Fibroblast of skin of left quadriceps (primary cell): ENCODE results near the gene C9.
A peak's percentile ranks its signal among the peaks of the same experiment; 100 is the strongest.
"Not testable (repeated sequence)": the region's sequence is repeated elsewhere in the genome, so short reads cannot be mapped to it uniquely, and the experiment has no call there.

Experiments
- DNase-seq, 2 experiments: peaks; one replicate each; pipeline ENCODE4 v3.0.0-alpha.2; 2013; ENCODE audit warnings: low read depth in 2 of 2

The C9 gene

DNA sequence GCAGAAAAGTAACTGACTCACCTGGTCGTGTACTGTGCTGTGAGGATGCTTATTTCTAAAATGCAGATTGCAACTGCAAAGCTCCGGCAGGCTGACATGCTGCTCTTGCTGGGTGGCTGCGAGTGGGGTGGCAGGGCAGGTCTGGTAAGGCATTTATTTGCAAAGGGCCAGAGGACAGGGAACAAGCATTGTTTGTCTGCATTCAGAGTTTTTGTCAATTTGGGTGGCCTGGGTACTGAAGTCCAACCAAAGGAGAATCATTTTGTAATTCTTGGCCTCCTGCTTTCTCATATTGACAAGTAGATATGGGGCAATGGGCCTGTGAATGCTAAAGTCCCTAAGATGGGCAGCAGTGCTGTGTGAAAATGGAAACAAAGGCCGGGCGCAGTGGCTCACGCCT is at the start of gene C9:
TSS of gene C9 (minus strand) at position 129 of the 400 bp plus-strand sequence. CDS start at position 98, 31 bp downstream.
- DNase-seq, result no peak

DNA sequence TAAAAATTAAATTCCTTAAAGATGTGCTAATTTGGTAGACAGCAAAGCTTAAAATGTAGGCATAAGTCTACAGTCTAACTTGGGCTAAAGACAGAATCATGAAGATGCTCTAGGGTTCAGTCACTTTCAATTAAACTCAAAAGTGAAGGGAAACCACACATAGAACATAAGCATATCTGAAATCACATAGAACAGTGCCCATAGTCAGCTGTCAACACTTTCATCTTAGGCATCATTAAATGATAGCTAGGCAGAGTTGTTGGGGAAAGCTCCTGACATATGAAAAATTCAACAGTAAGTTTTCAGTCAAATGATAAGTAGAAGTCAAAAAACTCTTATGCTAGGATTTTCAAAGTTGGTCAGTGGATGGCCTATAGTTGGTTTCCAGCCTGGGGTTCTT is 49.5 kb upstream of the C9 start:
- no peak for DNase-seq

DNA sequence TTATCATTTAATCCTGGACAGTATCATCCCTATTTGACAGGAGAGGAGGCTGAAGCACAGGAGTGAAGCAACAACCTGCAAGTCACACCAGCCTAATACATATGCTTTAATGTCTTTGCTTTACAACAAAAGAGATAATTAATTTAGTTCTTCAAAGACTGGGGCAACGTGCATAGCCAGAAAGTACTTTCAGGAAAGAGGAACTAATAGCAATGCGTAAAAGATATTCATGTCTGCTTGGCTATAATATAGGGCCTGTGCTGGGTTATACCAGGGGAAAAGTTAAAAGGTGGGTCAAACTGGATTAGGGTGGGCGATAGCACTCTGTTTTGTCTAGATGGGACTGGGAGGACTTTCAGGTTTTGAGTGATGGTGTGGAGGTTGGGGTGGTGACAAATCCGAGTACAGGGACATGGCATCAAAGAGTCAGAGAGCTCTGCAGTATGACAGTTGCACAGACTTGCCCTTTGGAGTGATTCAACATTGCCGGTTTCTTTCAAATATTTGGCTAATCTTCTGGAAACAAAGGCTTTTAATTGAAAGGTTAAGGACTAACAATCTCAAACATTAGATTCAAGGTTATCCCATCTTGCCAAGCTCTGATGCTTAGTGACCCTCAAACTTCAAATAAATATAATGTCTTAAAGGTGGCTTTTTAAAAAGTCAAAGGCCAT is 48.6 kb upstream of the C9 start:
- DNase-seq, result no peak

DNA sequence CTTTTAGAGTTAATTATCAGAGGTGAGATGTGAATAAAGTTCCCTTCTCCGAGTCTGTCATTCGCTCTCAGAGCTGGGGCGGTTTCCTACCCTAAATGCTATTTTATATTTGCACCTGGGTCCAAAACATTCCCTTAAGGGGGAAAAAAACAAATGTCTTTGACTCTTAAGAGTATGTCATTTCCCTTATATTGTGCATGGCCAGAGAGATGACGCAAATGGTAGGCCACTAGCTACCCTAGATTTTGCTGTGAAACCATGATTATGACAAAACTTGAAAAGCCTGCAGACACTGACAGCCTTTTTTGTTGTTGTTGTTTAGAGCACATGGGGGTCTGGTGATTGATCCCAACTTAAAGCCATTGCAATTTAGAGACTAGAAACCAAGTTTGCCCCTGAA is 47.7 kb upstream of the C9 start:
- no peak for DNase-seq

DNA sequence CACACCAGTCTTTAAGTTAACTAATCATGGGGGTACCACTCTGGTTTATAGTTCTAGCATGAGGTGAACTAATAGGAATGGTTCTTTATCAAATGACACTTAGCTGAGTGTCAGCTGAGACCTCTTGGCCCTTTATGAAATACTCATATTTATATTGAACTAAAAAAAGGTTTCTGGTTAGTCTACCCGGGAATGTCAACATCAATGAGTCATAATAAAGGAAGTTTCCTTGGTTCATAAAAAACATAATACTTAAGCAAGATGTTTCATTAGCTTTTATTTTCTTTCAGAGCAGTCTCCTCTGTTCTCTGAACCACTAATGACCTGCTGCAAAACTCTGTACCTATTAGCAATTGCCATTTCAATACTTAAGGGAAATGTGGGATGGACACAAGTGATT is 46.8 kb upstream of the C9 start:
- DNase-seq, result no peak

DNA sequence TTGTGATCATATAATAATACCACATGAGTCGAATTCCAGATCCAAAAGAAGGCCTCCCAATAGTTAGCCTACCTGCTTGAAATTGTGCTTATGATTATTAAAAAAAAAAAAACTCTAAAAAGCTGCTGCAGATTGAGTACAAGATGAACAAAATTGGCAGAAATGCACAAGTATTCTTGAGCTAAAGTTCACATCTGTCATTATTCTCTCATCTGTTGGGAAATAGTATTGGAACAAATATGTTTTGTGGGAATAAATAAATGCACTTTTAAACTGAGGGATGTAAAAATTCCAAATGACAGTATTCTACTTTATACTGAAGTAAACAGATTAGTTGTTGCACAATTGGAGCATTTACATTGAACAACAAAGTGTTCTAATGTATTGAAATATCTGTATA is 44.7 kb upstream of the C9 start:
- no peak for DNase-seq

DNA sequence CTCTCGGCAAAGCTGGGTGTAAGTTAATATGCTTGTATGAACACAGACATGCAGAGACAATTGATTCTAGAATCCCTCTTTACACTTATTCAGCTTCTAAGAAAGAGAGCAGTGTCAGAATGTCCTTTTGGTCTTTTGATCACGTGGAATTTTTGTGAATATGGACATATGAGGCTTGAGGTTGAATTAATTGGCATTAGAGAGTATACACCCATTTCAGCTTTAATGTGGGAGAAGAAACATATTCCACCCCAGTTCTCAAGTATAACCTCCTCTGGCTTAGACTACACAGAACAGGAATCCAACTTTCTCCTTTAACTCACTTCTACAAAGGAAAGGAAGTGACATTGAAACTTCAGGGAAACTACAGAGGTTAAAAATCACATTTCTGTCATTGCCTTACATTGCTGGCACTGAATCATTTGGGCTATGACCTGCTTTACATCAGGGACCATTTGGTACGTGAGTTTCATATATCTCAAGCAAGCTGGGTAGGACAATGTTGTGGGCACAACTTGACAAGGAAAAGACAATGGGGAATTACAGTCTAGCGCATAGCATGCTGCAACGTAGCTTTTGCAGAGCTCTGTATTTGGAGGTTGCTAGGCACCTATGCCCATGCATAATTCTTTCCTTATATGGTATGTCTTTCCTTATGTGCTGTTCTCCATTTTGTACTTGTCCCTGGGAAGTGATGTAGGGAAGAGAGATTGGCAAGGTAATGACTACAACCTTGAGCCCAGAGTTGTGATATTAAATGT is 41.0 kb upstream of the C9 start:
- no peak for DNase-seq

DNA sequence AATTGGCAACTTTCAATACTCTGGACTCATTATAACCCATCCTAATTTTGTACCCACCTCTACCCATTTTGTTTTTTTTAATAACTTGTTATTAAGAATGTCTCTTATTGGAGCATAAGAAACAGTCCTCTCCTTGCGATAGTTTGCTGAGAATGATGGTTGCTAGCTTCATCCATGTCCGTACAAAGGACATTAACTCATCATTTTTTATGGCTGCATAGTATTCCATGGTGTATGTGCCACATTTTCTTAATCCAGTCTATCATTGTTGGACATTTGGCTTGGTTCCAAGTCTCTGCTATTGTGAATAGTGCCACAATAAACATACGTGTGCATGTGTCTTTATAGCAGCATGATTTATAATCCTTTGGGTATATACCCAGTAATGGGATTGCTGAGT is 39.5 kb upstream of the C9 start:
- not testable (repeated sequence) for DNase-seq

DNA sequence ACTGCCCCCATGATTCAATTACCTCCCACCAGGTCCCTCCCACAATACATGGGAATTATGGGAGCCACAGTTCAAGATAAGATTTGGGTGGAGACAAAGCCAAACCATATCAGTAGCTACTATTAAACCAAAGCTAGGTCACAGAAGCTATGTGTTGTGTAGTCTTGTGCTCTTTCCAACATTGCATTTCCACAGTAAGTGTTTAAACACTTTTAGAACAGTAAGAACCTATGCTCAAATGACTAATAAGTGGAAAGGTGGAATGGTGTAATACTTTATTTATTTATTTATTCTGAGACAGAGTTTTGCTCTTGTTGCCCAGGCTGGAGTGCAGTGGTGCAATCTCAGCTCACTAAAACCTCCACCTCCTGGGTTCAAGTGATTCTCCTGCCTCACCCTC is 37.8 kb upstream of the C9 start:
- not testable (repeated sequence) for DNase-seq

DNA sequence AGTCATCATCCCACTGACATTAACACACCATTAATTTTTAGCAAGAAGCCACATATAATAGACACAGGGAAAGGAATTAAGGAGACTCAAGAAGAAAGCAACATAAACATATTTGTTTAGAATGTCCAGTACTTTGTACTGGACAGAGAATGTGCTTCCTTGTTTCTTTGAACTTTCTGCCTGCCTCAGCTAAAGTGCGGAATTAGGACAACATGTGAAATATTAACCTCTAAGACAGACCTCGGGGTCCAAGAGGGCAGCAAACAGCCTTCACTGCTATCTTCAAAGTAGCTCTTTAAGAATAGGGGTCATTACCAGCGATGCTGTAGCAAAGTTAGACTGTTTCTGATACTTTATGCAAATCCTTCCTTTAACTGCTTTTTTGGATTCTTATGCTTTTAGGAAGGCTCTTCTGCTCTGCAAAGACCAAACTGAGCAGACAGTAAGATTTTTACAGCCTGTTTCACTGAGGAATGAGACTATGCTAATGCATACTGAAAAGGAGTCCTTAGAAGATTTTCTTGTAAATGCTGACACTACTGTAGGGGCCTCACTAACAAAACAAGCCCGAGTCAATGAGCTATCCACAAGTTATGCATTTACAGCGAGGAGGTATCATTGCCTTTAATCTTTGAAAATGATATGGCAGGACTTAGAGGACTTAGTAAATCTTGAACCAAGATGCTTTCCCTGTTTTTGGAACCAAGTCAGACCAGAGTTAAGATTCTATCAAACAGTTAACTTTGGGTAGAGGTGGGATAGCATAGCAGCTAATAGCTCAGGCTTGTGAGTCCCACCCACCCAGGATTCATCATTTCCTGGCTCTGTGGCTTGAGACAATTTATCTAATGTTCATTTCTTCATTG is 36.7 kb upstream of the C9 start:
- DNase-seq, result no peak

DNA sequence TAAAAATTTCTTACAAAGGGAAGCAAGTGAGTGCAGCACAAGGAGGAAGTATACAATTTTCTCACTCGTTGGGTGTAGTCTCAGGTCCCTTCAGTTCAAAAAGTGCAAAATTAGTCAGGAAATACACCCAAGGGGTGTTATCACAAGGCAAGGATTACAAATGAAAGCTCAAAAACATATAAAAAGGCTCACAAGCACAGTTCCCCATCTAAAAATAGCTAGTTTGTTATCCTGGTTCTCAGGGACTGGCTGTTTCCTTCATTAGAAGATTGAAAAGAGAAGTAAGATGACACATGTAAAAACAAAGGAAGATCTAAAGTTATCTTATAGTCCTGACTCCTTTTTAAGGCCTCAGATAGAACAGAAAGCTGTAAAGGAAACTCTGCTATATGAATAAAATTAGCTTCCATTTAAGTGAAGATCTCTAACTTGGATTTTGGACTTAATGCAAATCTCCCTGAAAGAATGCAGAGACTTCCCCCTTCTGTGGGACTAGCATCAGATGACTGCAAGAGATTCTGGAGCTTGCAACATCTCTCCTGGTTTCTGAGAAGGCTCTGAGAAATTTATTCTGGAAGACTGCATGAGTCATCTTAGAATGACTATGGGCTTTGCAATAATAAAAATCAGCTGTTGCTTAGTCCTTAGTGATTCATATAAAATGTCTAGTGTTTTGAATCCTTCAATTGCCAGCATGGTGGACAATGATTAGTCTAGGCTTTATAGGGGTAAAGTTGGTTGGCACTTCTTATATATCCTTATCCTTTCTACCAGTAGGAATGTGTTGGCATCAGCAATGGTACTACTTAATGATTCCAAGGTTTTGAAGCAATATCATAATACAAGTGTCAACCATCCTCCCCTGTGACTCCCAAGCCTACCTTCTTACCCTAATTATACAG is 35.1 kb upstream of the C9 start:
- DNase-seq, result peak; percentile 97

DNA sequence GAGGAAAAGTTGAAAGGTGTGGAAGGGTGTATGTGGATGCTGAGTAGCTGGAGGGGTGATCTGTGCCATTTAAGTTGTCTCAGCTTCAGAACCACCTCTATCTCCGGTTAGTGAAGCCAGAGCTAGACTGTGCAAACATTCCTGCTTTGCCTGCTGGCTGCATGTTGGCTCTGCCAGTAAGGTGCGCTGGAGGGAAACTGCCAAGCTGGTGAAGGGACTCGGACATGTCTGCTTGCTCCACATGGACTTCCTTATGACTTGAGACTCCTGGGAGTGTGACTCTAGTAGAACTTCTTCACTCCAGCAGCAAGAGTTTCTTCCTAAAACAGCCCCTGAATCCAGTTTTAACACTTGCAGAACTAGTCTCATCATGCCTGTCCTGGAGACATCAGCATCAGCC is 32.5 kb upstream of the C9 start:
- DNase-seq, result no peak

DNA sequence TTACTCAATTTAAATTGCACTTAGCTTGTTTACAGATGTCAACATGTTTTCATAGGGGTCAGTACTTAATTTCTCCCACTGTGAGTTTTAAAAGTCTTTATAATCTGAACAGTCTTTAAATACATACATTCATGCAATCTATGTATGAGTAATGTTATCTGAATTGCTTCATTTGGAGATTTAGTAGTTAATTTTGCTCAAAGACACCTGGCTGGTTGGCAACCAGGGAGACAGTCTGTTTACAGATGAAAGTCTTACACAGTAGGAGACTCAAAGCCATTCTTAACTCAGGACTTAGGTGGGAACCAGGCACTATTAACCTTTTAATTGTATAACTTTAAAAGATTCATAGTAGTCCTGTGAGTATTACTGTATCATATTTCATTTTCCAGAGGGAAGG is 31.2 kb upstream of the C9 start:
- DNase-seq, result no peak

DNA sequence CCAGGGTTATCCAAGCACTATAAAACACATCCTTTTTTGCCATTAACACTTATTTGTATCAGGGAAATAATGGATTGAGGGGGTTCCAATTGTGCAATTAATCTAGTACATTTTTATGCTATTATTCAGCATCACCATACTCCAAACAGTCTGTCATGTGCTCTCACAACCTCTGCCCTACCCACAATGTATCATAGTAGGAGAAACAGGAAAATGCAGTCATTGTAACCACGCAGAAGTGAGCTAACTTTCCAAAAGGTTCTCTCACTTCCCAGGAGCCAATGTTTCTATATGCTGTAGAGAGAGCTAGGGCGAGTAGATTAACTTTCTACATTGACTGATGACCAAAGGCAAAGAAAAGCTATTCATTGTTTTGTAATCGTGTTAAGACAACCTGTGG is 30.7 kb upstream of the C9 start:
- peak in 1 of 2 experiments; percentile 46 for DNase-seq

DNA sequence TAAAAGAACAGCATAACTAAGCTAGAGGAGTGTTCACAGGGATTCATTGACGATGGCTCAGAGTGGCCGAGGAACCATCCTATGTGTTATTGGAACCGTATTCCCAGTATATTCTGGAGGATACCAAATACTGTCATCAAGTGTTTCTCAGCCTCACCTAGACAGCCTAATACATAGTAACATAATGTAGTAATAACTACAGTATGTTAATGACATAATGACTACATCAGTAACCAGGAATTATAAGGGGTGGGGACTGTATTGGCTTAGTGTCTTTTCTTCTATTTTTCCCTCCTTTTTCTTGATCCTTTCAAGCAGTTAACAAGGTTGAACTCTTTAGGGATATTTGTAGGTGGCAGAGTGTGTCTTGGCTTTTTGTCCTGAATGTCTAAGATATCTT is 26.6 kb upstream of the C9 start:
- no peak for DNase-seq

DNA sequence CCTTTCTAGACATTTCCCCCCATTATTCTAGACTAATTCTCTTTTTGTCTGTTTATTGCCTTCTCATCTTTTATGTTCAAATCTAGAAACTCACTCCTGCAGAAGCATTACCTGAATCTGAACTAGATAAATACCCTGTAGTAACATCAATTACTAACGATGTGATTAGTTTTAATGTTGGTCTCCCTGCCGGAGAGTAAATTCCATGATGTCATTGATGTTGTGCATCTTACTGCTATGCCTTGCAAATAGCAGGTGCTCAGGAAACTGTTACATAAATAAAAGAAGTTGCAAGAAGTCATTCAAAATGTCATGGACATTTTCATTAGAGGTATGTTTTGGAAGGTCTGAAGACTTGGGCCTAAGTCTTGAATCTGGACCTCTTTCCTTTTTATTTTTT is 23.0 kb upstream of the C9 start:
- DNase-seq, result no peak

DNA sequence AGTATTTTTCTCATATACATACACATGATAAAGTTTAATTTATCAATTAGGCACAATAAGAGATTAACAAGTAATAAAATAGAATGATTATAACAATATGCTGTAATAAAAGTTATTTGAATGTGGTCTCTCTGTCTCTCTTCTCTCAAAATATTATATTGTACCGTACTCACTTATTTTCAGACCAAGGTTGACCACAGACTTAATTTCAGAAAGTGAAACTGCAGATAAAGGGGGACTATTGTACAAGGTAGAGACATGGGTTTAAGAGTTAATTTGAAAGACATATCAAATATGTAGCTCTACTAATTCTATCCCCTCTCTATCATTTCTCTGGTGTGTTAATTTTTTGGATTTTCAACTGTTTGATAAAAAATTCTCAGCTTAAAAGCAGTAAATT is 20.0 kb upstream of the C9 start:
- no peak for DNase-seq

DNA sequence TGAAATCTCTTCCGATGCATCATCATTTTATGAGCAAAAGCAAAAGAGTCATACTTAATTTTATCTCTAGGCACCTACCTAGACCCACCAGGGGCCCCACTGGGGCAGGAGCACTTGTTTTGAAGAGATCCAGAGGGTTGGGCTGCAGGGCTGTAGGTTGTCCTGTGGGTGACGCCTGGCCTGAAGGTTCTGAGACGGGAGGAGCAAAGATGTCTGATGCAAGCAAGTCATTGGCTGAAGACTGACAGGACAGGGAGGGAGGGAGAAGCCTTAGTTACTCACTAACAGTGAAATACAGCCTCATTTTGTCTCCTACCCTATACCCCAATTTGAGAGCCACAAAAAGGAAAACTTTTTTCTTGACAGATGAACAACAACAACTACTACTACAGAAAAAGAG is 17.1 kb upstream of the C9 start:
- DNase-seq, result no peak

DNA sequence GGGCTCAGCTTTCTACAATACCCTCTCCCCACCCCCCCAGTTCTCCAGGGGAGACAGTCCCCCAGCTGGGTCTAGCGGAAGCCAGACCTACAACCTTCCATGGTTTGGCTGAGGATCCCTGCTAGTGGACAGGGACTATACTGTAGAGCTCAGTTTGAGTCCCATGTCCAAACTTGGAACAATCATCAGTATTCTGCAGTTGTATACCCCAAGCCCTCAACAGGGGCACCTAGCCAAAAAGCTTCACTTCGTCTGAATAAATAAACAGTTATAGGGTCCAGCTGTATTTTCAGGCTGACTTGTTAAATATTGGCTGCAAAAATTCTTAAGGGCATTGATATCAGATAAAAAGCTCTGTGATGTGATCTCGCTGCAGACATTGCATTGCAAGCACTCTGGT is 15.4 kb upstream of the C9 start:
- DNase-seq, result no peak

DNA sequence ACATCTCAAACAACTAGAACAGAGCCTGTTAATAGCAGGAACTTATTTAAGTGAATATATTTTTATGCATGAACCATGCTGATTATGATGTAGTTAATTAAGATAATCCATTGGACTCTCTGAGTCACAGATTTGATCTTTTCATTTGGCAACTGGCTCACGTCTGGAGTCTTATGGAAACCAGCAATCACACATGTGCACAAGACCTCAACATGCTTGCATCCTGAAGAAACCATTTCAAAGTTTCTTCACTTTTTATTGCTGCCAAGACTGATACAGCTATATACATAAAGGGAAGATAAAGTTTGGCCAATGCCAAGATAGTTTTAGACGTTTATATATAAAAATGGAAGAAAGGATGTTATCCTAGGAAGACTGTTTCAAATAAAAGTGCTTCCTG is 13.3 kb upstream of the C9 start:
- no peak for DNase-seq

DNA sequence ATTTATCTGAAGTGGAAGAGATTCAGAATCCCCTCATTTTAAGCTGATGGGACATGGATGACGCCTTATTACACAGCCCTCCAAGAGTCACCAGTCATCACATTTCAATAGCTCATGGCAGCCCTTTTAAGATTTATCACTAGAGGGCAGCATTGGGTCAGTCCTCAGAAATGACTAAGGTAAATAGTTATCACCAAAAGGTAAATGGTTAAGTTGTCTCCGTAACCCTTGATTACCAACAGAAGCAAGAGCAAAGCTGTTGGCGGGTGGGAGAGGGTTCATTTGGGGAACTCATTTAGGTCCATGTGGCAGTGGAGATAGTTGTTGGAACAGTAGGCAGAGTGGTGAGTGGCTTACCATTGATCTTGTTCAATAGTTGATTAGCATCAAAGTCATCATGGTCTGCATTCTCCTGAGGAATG is 12.0 kb upstream of the C9 start:
- no peak for DNase-seq

DNA sequence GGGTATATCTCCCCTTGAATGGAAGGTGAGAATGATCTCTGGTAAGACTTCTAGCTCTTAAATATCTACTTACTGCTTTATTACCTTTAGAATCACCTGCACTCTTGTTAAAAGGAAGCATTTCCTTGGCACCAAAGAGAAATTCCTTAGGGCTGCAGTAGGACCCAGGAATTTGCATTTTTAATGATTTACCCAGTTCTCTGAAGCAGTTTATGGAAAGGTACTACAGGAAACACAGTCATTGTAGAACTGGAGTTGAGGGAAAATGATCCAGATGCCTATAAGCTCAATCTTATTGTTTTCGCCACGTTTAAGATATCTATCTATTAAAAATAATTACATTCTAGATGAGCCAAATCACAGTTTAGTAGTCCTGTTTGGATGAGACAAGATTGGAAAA is 9.5 kb upstream of the C9 start:
- DNase-seq, result no peak
